A549 treated with GW870086 at 1 μM for 4 hours (cell line): Measurements from ENCODE around the gene MARCHF9. TPM values are rescaled to one million over a fixed set of nuclear protein-coding genes. Genes with fewer than 3 reads are reported as not detected.

Source experiments
- total RNA-seq: library from RNA; stranded (reverse); fragments of 200-300 nt; extraction: Qiagen RNA extraction; gene quantifications from 5 replicates; pipeline ENCODE4 v1.2.3, GENCODE V29; 2022; ENCODE audit warnings: low read depth

Gene MARCHF9
- 5.5 to 7.7 TPM (median 6.9 TPM) in 5 replicates for total RNA-seq

GRCh38 chr12:57754411-57755193 lies at the start of gene MARCHF9:
Gene MARCHF9 (plus strand): TSS chr12:57755103. CDS start chr12:57755529, 426 bp downstream.

GRCh38 chr12:57738661-57739237 lies 16.2 kb upstream of the MARCHF9 start, which contains the start of gene AGAP2:
Gene AGAP2 (minus strand): TSS chr12:57738742. CDS start chr12:57738246, 496 bp downstream.

GRCh38 chr12:57744777-57745484 lies 10.0 kb upstream of the MARCHF9 start, which contains the start of gene TSPAN31:
Gene TSPAN31 (plus strand): TSS chr12:57745039. CDS start chr12:57745155, 116 bp downstream.

GRCh38 chr12:57751788-57752667 lies 2.9 kb upstream of the MARCHF9 start, which contains the start of gene CDK4:
Gene CDK4 (minus strand): TSS chr12:57752310. CDS start chr12:57751717, 593 bp downstream.

GRCh38 chr12:57766464-57767304 lies 11.8 kb downstream of the MARCHF9 start, which contains the start of gene CYP27B1:
Gene CYP27B1 (minus strand): TSS chr12:57767078. CDS start chr12:57767041, 37 bp downstream.

GRCh38 chr12:57771873-57772428 lies 17.0 kb downstream of the MARCHF9 start, which contains the start of gene METTL1:
Gene METTL1 (minus strand): TSS chr12:57772105. CDS start chr12:57772083, 22 bp downstream.

GRCh38 chr12:57772429-57773322 lies 17.8 kb downstream of the MARCHF9 start, which contains the start of gene EEF1AKMT3:
Gene EEF1AKMT3 (plus strand): TSS chr12:57772614. CDS start chr12:57772725, 111 bp downstream.

GRCh38 chr12:57782608-57783465 lies 27.9 kb downstream of the MARCHF9 start, which contains the start of gene TSFM:
Gene TSFM (plus strand): TSS chr12:57782787. CDS start chr12:57782802, 15 bp downstream.

Other genes starting within 250 kb of the MARCHF9 start
- 24.1 to 32.1 TPM (median 29.9 TPM) in 5 replicates for gene DDIT3, start 234.6 kb upstream of the MARCHF9 start, total RNA-seq
- gene MBD6, start 232.3 kb upstream of the MARCHF9 start, total RNA-seq: 17.2 to 28.7 TPM (median 25.5 TPM) in 5 replicates
- 105 to 158 TPM (median 121 TPM) in 5 replicates for gene DCTN2, start 207.9 kb upstream of the MARCHF9 start, total RNA-seq
- gene KIF5A, start 205.1 kb upstream of the MARCHF9 start, total RNA-seq: 0.19 to 0.48 TPM (median 0.29 TPM) in 5 replicates
- gene PIP4K2C, start 163.9 kb upstream of the MARCHF9 start, total RNA-seq: 40.5 to 45.1 TPM (median 43.9 TPM) in 5 replicates
- gene DTX3, start 150.3 kb upstream of the MARCHF9 start, total RNA-seq: 16.4 to 18.8 TPM (median 18.7 TPM) in 5 replicates
- 4.2 to 6.2 TPM (median 5.7 TPM) in 5 replicates for gene ARHGEF25, start 143.7 kb upstream of the MARCHF9 start, total RNA-seq
- gene B4GALNT1, start 121.9 kb upstream of the MARCHF9 start, total RNA-seq: 34.5 to 48.1 TPM (median 42.6 TPM) in 5 replicates
- gene OS9, start 61.0 kb upstream of the MARCHF9 start, total RNA-seq: 110 to 118 TPM (median 113 TPM) in 5 replicates
- gene AGAP2, start 16.4 kb upstream of the MARCHF9 start, total RNA-seq: 0.03 to 0.16 TPM (median 0.14 TPM) in 4 of 5 replicates, not detected in the other
- 15.5 to 19.6 TPM (median 17.2 TPM) in 5 replicates for gene TSPAN31, start 10.1 kb upstream of the MARCHF9 start, total RNA-seq
- 237 to 291 TPM (median 246 TPM) in 5 replicates for gene CDK4, start 2.8 kb upstream of the MARCHF9 start, total RNA-seq
- gene CYP27B1, start 12.0 kb downstream of the MARCHF9 start, total RNA-seq: 1.7 to 2.4 TPM (median 2.2 TPM) in 5 replicates
- gene METTL1, start 17.0 kb downstream of the MARCHF9 start, total RNA-seq: 47.0 to 58.3 TPM (median 51.6 TPM) in 5 replicates
- gene EEF1AKMT3, start 17.5 kb downstream of the MARCHF9 start, total RNA-seq: 4.8 to 6.8 TPM (median 5.0 TPM) in 5 replicates
- 64.0 to 86.3 TPM (median 72.3 TPM) in 5 replicates for gene TSFM, start 27.7 kb downstream of the MARCHF9 start, total RNA-seq
- gene AVIL, start 63.6 kb downstream of the MARCHF9 start, total RNA-seq: 0.39 to 0.67 TPM (median 0.62 TPM) in 5 replicates
- gene CTDSP2, start 91.6 kb downstream of the MARCHF9 start, total RNA-seq: 36.8 to 50.5 TPM (median 46.0 TPM) in 5 replicates
- 3.7 to 6.4 TPM (median 4.9 TPM) in 5 replicates for gene ATP23, start 186.5 kb downstream of the MARCHF9 start, total RNA-seq